Ovary (tissue), 3 donors: ENCODE measurements around the gene ZNF33A.

Experiments used
- EP300 ChIP-seq: sonication (generic); formaldehyde crosslinking; IDR thresholded peaks from one replicate; pipeline ENCODE4 v1.6.1; 2017; ENCODE audit warnings: antibody characterized with exemption
- POLR2A ChIP-seq: fragments of 450-650 bp; IDR thresholded peaks from one replicate; pipeline ENCODE4 v1.6.1; 2017; ENCODE audit warnings: antibody characterized with exemption, mild to moderate bottlenecking, moderate library complexity
- TF ChIP-seq, protein P1 (sequence below), 3 donors: fragments of 450-650 bp in 2 of 3; fragments of 200-600 bp in 1 of 3; IDR thresholded peaks; one replicate each; pipeline versions ENCODE4 v1.5.1 to v1.8.0; 2016 to 2022; ENCODE audit warnings: antibody characterized with exemption in 3 of 3, mild to moderate bottlenecking in 1 of 3
- donor health status: DM: no; HTN: no; CAD: no.

DNA sequence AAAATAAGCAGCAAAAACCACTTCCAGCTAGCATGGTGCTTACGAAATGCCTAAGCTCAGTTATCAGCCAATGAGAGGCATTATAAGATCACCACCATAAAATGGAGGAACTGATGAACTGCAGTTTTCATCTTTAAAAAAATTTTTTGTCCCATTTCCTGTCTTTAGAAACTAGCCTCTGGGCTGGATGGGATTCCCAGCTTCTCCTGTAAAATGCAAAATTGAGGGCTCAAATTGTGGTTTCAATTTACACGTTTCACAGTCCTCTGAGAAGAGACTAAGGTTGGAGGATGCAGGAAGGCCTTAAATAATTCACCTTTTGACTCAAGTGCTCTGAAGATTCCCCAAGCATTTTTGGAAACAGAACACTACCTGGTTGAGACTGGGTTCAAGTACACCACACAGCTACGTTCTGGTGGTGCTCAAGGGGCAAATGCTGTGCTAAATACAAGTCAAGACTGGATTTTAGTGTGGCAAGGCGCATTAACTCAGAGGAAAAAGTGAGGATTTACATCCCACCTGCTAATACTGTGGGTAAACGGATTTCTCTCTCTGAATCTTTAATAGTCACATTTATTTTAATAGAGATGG, 35.0 kb upstream of the ZNF33A start:
- TF ChIP-seq, protein P1, sequence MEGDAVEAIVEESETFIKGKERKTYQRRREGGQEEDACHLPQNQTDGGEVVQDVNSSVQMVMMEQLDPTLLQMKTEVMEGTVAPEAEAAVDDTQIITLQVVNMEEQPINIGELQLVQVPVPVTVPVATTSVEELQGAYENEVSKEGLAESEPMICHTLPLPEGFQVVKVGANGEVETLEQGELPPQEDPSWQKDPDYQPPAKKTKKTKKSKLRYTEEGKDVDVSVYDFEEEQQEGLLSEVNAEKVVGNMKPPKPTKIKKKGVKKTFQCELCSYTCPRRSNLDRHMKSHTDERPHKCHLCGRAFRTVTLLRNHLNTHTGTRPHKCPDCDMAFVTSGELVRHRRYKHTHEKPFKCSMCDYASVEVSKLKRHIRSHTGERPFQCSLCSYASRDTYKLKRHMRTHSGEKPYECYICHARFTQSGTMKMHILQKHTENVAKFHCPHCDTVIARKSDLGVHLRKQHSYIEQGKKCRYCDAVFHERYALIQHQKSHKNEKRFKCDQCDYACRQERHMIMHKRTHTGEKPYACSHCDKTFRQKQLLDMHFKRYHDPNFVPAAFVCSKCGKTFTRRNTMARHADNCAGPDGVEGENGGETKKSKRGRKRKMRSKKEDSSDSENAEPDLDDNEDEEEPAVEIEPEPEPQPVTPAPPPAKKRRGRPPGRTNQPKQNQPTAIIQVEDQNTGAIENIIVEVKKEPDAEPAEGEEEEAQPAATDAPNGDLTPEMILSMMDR (IDR thresholded peaks at IDR 0.05): no peak
- no peak for TF ChIP-seq POLR2A
- no peak for TF ChIP-seq EP300
